HG03108 (cell line): ENCODE measurements around the gene DCTN2.
"Not testable (repeated sequence)": the region's sequence is repeated elsewhere in the genome, so short reads cannot be mapped to it uniquely, and the experiment has no call there.

Source experiments
- ATAC-seq: cut with Tn5 transposase; IDR thresholded peaks from one replicate; pipeline ENCODE4 v1.9.1; 2021; ENCODE audit warnings: moderate library complexity; ENCODE audit not compliant: unreplicated experiment

DCTN2 gene

DNA sequence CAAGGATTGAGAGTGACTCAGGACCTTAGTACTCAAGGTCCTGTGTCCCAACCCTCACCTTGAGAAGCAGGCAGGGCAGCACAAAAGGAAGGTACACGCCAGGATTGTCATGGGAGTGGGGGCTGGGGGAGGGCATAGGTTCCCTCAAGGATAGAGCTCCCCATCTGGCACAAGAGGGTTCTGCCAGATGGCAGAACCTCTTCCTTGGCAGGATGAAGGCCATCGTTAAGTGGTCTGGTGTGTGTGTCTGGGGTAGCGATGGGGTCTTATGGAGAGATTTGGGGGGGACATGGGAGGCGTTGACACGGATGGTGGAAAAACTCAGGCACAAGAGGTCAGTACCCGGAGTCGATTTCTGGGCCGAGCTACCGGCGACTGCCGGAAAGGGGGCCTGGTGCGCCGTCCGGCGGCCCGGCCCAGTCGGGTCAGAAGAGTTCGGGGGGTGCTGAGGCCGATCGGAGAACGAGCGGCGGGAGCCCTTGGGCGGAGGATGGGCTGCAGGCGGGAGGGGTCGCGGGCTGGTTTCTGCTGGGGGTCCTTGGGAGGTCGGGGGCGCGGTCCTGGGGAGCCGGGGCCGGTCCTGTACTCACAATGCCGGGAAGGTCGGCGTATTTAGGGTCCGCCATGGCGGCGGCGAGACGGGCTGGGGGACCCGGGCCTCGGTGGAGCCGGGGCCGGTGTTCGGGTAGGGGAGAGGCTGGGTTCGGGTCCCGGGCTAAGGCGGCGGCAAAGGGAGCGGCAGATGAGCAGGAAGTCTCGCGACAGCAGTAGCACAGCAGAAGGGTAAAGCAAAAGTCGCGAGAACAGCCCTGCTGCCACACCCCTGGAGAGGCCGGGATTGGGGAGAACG is at the start of gene DCTN2:
DCTN2 (minus strand) TSS at position 755 of the 850 bp plus-strand sequence; CDS start at position 626, 129 bp downstream.
- ATAC-seq, result peak; percentile 99

DNA sequence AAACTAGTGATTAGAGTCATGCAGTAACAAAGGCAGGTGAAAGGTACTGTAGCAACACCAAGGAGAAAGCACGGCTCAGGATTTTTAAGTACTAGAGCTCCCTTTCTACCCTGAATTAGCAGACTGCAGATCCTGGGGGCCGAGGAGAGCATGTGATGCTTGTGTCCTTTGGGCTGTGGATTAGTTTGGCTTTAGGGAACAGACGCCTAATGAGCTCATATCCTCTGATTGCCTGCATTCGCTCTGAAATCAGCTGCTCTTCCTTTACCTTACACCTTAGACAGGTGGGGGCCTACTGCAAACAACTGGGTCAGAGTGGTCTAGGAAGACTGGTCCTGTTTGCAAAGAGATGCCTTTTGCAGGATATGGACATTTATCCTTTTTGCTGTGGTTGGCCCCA is 46.2 kb upstream of the DCTN2 start:
- ATAC-seq, result no peak

DNA sequence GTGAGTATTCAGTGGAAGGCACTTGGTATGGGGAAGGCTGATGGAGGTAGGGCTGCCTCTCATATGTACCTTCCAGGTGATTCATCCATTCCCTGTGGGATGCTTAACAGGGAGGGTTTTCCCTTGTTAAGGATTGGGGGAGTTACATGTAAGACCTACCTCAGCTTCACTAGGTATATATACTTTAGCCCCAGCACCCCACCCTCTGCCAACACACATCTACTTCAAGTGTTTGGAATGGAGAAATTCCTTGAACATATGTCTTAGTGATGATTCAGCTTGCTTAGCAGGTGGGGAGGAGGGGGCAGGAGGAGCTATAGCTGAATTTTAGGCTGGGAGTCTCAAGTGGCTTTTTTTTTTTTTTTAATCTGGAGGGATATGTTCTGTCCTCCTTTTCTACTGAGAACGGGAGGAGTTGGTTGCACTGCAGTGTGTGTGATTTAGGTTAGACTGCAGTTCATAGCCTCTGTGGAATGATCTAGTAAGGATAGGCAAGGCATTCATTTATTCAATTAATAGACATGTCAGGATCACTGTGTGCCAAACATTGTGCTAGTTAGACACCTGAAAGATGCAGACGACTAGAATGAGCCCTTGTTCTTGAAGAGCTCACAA is 45.7 kb upstream of the DCTN2 start:
- no peak for ATAC-seq

DNA sequence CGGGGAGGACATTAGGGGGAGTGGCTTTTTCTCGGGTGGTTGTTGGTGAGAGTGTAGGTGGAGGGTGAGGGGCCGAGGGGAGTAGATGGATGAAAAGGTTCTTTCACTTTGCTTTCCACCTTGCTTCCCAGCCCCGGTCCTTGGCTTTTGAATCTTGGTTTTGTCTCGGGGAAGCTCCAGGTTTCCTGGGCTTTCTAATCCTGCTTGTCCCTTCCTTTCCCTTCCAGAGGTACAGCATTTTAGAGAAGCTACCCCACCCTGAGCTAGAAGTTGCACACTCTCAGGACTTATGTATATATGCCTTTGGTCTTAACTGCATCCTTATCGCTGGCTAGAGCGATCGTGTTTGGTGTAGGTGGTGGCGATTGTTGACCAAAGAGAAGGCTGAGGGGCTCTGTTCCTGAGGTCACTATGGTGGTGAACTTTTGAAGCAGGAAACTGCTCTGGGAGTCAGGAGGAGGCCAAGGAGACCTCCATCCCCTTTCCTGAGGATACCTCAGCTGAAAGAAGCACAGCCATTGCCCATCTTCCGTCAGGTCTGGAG is 44.9 kb upstream of the DCTN2 start:
- ATAC-seq, result no peak

DNA sequence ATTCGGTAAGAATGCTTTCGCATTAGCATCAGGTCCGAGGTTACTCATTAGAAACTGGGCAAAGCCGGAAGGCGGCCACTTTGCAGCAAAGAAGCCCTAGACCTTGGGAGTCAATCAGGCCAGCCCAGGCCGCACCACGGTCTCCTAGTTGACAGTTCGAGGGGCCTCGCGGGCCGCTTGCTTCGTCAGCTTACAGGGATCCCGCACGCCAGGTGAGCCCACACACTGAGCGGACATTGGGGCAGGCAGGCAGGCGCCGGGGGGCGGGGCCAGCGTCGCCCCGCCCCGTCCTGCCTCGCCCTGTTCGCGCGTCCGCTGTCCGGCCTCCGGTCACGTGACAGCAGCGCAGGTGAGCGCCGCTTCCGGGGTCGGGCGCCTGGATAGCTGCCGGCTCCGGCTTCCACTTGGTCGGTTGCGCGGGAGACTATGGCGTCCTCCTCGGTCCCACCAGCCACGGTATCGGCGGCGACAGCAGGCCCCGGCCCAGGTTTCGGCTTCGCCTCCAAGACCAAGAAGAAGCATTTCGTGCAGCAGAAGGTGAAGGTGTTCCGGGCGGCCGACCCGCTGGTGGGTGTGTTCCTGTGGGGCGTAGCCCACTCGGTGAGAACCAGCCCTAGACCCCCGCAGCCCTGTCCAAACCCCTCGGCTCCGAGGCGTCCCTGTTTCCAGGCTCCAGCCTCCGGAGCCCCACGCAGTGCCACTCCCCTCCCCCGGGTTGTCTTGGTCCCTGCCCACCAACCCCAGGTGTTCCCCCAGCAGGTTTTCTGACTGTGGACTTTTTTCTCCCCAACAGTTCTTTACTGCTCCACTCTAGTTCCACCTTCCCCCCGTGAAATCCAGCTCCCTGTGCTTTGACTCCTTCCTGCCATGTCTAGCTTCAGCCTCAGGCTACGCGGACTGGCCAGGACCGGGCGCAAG is 44.1 kb upstream of the DCTN2 start, which contains the start of gene PIP4K2C:
PIP4K2C (plus strand) TSS at position 329 of the 918 bp plus-strand sequence; CDS start at position 427, 98 bp downstream.
- peak; percentile 89 for ATAC-seq

DNA sequence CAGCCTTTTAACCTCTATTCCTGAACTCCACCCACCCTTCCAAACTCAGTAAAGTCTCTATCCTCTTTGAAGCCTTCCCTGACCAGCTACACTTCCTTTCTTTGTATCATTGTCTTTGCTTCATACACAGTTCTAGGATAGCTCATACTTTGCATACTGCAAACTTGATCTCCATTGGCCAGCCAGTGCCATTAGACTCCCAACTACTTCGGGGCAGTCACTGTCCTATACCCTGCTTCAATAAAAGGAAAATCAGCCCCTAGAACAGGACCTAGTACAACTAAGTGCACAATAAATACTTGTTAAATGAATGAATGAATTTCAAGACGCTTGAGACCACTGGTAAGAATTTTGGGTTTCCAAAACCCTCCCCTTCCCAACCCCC is 43.5 kb upstream of the DCTN2 start:
- ATAC-seq, result no peak

DNA sequence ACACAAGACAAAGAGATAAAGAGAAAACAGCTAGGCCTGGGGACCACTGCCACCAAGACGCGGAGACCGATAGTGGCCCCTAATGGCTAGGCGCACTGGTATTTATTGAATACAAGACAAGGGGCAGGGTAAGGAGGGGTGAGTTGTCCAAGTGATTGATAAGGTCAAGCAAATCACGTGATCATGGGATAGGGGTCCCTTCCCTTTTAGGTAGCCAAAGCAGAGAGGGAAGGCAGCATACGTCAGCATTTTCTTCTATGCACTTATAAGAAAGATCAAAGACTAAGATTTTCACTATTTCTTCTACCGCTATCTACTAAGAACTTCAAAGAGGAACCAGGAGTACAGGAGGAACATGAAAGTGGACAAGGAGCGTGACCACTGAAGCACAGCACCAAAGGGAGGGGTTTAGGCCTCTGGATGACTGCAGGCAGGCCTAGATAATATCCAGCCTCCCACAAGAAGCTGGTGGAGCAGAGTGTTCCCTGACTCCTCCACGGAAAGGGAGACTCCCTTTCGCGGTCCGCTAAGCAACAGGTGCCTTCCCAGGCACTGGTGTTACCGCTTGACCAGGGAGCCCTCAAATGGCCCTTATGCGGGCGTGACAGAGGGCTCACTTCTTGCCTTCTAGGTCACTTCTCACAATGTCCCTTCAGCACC is 42.1 kb upstream of the DCTN2 start:
- ATAC-seq, result not testable (repeated sequence)

DNA sequence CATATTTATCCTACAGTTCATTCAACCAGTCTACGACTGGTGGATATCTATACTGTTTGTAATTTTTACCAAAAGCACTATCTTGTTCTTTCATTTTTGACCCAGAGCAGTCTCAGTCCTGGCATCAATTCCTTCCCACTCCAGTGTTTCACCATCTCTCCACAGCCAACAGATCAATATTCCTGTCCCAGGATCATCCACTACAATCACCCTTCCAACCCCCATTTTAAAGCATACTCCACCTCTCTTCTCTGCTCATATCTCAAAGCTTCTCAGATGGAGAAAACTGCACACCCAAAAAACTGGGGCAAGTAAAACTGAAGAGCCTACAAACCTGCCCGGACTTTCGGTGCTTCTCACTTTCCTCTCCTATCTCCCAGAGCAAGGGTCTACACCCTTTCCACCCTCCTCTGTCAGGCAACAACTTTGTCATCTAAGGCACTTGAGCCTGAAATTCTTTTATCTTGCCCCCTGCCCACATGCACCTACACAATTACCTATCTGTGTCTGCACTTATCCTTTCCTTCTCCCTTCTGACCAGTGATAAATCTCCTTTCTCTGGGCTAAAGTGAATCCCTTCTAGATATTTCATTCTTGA is 39.9 kb upstream of the DCTN2 start:
- no peak for ATAC-seq

DNA sequence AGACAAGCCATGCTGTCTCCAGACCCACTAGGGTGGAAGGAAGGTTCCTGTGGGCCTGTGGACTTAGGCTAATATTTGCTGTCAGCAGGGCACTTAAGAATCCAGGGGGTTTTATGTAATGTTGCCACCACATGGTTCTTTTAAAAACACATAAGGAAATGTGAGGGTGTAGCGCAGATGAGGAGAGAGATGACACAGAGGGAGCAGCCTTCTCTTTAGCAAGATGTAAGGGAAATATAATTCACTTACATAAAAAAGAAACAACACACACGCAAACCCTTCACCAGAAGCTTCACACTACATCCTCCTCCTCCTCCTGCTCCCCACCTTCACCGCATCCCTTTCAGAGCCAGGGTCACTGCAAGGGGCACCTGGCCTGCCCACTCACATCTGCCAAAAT is 39.1 kb upstream of the DCTN2 start:
- ATAC-seq, result no peak

DNA sequence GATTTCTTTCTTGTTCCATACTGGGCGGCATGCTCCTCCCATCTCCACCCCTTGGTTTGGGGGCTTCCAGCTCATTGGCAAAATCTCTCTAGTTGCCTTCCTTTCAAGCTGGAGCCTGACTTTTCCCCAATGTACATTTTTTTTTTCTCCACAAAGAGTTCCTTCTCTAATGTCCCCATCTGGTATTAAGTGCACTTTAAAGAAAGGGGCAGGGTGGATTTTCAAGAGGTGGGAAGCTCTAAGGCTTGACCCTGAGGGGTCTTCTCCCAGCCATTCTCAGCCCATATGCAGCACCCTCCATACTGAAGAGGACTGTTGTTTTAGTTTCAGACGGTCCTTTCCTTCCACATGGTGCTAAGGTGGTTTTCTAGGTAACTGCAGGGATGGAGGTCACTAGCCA is 38.2 kb upstream of the DCTN2 start:
- ATAC-seq, result no peak

DNA sequence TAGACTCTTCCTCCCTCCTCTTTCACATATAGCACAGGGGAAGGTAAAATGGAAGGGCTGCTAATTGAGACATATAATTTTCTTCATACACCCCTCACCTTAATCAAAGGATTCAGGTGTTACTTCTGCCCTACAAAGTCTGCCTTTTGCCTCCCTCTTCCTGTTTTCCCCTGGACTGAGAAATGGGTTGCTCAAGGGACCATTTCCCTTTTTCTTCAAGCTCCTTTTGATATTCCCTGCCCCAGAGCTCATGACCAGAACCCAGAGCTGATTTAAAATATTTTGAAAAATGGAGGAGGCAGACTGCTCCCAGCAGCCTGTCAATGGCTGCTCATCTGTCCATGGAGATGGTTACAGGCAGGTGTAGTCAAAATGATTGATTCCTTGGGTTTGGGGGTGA is 37.7 kb upstream of the DCTN2 start:
- ATAC-seq, result no peak

DNA sequence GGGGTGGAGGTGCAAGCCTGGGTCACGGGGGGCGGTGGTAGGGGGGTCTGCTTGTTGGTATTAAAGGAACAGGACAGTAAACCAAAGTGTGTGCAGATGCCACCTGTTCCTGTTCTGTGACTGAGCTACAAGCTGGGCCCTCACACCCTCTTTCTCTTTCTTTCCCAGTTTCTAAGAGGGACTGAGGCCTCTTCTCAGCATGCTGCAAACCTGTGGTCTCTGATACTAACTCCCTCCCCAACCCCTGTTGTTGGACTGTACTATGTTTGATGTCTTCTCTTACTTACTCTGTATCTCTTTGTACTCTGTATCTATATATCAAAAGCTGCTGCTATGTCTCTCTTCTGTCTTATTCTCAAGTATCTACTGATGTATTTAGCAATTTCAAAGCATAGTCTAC is 37.1 kb upstream of the DCTN2 start:
- ATAC-seq, result no peak

DNA sequence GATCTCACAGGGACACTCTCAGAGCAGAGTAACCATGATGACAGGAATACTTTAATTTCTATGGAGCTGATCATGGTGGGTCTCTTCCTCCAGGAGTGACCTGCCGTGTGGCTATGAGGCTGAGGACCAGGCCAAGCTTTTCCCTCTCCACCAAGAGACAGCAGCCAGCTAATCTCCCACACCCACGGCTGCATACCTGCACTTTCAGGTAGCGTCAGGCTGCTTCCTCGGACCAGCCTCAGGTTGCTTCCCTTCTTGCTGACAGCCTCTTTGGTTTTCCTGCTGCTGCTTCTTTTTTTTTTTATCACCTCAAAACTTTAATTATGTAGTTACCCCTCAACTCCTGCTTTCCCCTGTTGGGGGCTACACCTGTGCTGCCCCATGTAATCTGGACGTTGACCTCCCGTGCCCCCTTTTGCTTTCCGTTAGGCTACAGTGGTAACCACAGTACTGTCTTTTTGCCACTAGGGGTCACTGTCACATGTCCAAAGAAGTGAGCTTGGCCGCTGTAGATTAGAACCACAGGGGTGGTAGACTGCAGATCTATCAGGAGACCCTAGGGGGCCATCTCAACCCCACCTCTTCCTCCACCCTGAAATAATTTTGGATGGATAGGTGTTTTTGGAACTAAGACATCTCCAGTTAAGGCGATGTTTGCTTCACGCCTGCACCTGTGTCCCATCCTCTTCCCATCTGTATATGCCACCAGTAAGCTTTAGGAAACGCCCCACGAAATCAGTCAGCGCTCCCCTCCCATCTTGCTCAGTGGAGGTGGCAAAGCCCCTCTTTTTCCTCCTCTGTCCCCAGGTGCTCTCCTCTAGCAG is 36.2 kb upstream of the DCTN2 start:
- peak; percentile 86 for ATAC-seq

DNA sequence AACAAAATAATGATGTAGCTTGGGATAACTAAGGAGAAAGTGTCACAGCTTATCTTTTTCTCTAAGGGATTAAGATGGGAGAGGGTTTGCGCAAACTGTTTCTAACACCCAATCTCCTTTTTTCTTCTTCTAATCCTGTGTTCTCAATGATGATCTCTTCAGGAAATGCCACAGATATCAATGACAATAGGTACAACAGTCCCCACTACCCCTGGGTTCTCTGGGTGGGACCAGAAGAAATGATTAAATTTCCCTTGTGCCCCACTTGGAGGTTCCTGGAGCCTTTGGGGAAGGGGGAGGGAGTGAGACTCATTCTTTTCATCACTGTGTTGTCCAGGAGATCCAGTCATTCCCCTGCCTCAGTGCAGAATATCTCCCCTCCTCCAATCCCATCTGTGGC is 35.4 kb upstream of the DCTN2 start:
- no peak for ATAC-seq

DNA sequence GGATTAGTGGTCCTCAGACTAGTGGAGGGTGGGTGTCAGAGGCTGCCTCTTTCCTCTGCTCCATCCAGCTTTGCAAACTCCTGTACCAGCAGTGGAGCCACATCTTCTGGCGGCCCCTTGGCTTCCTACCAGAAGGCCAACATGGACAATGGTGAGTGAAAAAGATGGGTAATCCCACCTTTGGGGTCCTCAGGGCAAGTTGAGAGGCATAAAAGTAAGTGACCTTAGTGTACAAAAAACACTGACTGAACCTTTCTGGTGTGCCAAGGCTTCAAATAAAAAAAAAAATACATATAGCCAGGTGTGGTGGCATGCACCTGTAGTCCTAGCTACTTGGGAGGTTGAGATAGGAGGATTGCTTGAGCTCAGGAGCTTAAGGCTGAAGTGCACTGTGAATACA is 34.8 kb upstream of the DCTN2 start:
- no peak for ATAC-seq

DNA sequence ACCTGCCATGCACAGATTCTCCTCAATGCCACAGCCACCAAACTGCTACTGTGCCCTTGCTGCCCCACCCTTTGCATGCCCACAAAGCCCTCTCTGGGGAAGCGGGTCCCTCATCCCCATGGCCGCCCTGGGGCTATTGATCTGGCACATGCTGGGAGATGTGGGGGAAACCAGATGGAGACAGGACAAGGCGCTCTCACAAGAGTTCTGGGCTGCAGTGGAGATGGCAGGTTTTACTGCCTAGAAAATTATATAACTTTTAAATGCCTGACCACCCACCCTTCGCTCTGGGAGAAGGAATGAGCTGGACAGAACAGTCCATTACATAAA is 33.4 kb upstream of the DCTN2 start:
- ATAC-seq, result no peak

DNA sequence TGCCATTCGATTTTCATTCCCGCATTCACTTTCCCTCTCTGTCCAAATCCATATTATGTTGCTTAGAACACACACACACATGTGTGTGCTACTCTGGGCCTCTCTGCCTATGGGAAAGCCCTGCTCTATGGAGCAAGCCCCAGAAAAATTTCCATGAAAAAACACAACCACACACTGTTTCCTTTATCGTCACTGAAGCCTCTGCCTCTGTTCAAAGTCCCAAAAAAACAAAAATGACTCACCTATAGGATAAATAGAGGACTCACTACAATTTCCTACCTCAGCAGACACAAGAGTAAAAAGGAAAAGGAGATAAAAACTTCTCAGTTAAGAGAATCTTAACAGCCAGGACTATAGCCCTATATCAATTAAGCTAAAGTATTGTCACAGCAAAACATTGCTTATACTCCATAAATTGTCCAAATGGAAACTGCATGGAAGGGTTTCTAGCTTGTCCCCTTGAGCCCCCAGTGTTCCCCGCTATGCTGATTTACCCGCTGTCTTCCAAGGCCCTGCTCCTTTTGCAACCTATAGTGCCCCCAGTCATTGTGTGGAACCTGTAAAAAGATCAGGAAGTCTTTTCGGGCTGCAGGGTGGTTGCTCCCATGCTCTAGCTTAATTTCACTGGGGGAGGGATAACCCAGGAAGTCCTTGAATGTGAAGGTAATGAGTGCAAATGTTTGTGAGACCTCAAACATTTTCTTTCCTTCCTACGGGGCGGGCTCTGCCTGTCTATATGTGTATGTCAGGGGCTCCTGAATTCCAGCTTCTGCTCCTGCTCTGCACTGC is 32.9 kb upstream of the DCTN2 start:
- no peak for ATAC-seq

DNA sequence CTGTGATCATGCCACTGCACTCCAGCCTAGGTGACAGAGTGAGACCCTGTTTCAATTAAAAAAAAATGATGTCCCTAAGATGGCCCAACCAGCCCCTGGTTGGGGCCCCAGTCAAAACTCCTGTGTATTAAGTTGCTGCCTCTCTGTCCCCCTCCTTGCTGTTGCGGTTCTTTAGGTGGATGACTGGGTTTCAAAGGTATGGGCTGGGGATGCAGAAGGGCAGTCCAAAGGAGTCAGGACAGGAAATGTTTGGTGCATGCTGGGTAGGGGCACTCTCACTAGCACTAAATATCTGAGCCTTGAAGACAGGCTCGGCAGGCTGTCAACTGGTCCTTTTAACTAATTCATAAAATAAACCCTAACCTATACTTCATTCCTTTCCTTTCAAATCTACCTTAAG is 32.0 kb upstream of the DCTN2 start:
- no peak for ATAC-seq
